IMR-90 (cell line): ENCODE measurements around the gene HOXB1. TPM values are rescaled to one million over a fixed set of nuclear protein-coding genes. Genes with fewer than 3 reads are reported as not detected.

ENCODE experiments used
- ATAC-seq: fragments of 200-7000 bp; cut with Tn5 transposase; 2 replicates; pipeline ENCODE4 v1.9.1; 2020; ENCODE audit warnings: low read depth, mild to moderate bottlenecking, moderate library complexity
- BruUV-seq: library from RNA; stranded (reverse); fragments of 400-500 nt; replicated peaks from 2 replicates; lab custom pipeline; 2021; lab: Mats Ljungman, UMichigan
- CTCF ChIA-PET: fragments of 300-600 bp; formaldehyde crosslinking; extraction: SDS; loops from one replicate; lab custom pipeline; 2021; ENCODE audit warnings: antibody characterized with exemption; lab: Yijun Ruan, JAX
- POLR2A ChIA-PET: fragments of 300-600 bp; sonication (Branson Sonifier 250); formaldehyde crosslinking; loops from one replicate; lab custom pipeline; 2022; ENCODE audit warnings: antibody characterized with exemption; ENCODE audit not compliant: unreplicated experiment; lab: Charles Lee
- DNase-seq: peaks from one replicate; pipeline ENCODE4 v3.0.0; 2013
- H2AFZ ChIP-seq: replicated peaks from 2 replicates; pipeline ENCODE3; 2013; ENCODE audit warnings: low read length, mild to moderate bottlenecking; ENCODE audit not compliant: poor library complexity
- H2AK5ac ChIP-seq: 2 replicates; pipeline ENCODE4 v1.6.1; 2013; ENCODE audit warnings: low read depth, low read length, inconsistent platforms
- H2AK9ac ChIP-seq: replicated peaks from 2 replicates; pipeline ENCODE3; 2013; ENCODE audit warnings: mild to moderate bottlenecking, low read depth, low read length, moderate library complexity; ENCODE audit not compliant: poor library complexity
- H2BK120ac ChIP-seq: 2 replicates; pipeline ENCODE4 v1.6.1; 2013; ENCODE audit warnings: low read depth, low read length, inconsistent platforms
- H2BK15ac ChIP-seq: 3 replicates; pipeline ENCODE4 v1.6.1; 2013; ENCODE audit warnings: low read depth, low read length, inconsistent platforms
- H2BK20ac ChIP-seq: 2 replicates; pipeline ENCODE4 v1.6.1; 2013; ENCODE audit warnings: low read depth, mild to moderate bottlenecking, inconsistent platforms, low read length, moderate library complexity
- H2BK5ac ChIP-seq: 2 replicates; pipeline ENCODE4 v1.6.1; 2013; ENCODE audit warnings: mild to moderate bottlenecking, low read depth, low read length, inconsistent platforms; ENCODE audit not compliant: poor library complexity, severe bottlenecking
- H3K14ac ChIP-seq: replicated peaks from 2 replicates; pipeline ENCODE4 v1.6.1; 2013; ENCODE audit warnings: low read depth, low read length, inconsistent platforms
- H3K18ac ChIP-seq: 2 replicates; pipeline ENCODE4 v1.6.1; 2013; ENCODE audit warnings: low read depth, low read length, control low read depth
- H3K23ac ChIP-seq: 2 replicates; pipeline ENCODE4 v1.6.1; 2013; ENCODE audit warnings: low read depth, low read length, inconsistent platforms
- H3K27ac ChIP-seq: 2 replicates; pipeline ENCODE4 v1.5.1; 2013; ENCODE audit warnings: mild to moderate bottlenecking, control low read depth, low read length; ENCODE audit not compliant: insufficient read depth
- H3K27me3 ChIP-seq: 2 replicates; pipeline ENCODE4 v1.6.1; 2013; ENCODE audit warnings: low read length; ENCODE audit not compliant: control insufficient read depth, insufficient read depth
- H3K36me3 ChIP-seq: 2 replicates; pipeline ENCODE4 v1.6.1; 2013; ENCODE audit warnings: low read length, mixed read lengths; ENCODE audit not compliant: control insufficient read depth, insufficient read depth
- H3K4ac ChIP-seq: 2 replicates; pipeline ENCODE4 v1.6.1; 2013; ENCODE audit warnings: low read depth, low read length, inconsistent platforms
- H3K4me1 ChIP-seq: 2 replicates; pipeline ENCODE4 v1.6.1; 2013; ENCODE audit warnings: low read length, mixed read lengths; ENCODE audit not compliant: control insufficient read depth, insufficient read depth
- H3K4me2 ChIP-seq: 2 replicates; pipeline ENCODE4 v1.6.1; 2013; ENCODE audit warnings: low read depth, mild to moderate bottlenecking, control low read depth, low read length, moderate library complexity
- H3K4me3 ChIP-seq: 2 replicates; pipeline ENCODE4 v1.5.1; 2013; ENCODE audit warnings: low read depth, mild to moderate bottlenecking, control low read depth, low read length, moderate library complexity; ENCODE audit not compliant: insufficient read depth
- H3K56ac ChIP-seq: 2 replicates; pipeline ENCODE4 v1.6.1; 2013; ENCODE audit warnings: low read length, inconsistent platforms; ENCODE audit not compliant: insufficient read depth; ENCODE audit errors: extremely low read depth
- H3K79me1 ChIP-seq, 2 experiments: 2 replicates each; pipeline ENCODE4 v1.6.1; 2013; ENCODE audit warnings: low read length in 2 of 2, inconsistent platforms in 1 of 2, low read depth in 1 of 2
- H3K9ac ChIP-seq: 2 replicates; pipeline ENCODE4 v1.6.1; 2013; ENCODE audit warnings: low read depth, low read length, control low read depth
- H3K9me1 ChIP-seq: 2 replicates; pipeline ENCODE4 v1.6.1; 2013; ENCODE audit warnings: low read length, inconsistent platforms; ENCODE audit not compliant: insufficient read depth
- H3K9me3 ChIP-seq: 2 replicates; pipeline ENCODE4 v1.6.1; 2013; ENCODE audit warnings: low read length; ENCODE audit not compliant: control insufficient read depth, insufficient read depth
- H4K20me1 ChIP-seq: 2 replicates; pipeline ENCODE4 v1.6.1; 2013; ENCODE audit warnings: low read length, inconsistent platforms; ENCODE audit not compliant: insufficient read depth
- H4K5ac ChIP-seq: 2 replicates; pipeline ENCODE4 v1.6.1; 2013; ENCODE audit warnings: mild to moderate bottlenecking, low read depth, low read length, control low read depth
- H4K8ac ChIP-seq, 2 experiments: 2 replicates each; pipeline ENCODE4 v1.6.1; 2013; ENCODE audit warnings: low read depth in 2 of 2, low read length in 2 of 2, control low read depth in 1 of 2, inconsistent platforms in 1 of 2
- H4K91ac ChIP-seq: 2 replicates; pipeline ENCODE4 v1.6.1; 2013; ENCODE audit warnings: low read depth, low read length, inconsistent platforms; ENCODE audit not compliant: insufficient read depth
- WGBS, 2 experiments: methylation state at CpG; one replicate each; pipeline versions ENCODE4 v1.1.5 to v1.1.7; 2013; ENCODE audit warnings: missing lambda C conversion rate in 2 of 2; ENCODE audit not compliant: insufficient read length in 1 of 2; ENCODE audit errors: extremely low coverage in 2 of 2; 5-methylcytosine and 5-hydroxymethylcytosine counted together
- dilution Hi-C: fragments of 300-500 bp; cut with HindIII; formaldehyde crosslinking; loops from one replicate; pipeline ENCODE4 v1.14.3; 2018; ENCODE audit warnings: low sequenced_read_pairs; ENCODE audit not compliant: unreplicated experiment
- in situ Hi-C: fragments of 300-500 bp; cut with MboI; formaldehyde crosslinking; loops from 3 replicates; pipeline ENCODE4 v1.14.3; 2019; ENCODE audit warnings: low sequenced_read_pairs, inconsistent platforms, mixed read lengths
- intact Hi-C: fragments of 100-400 bp; cut with micrococcal nuclease; formaldehyde crosslinking; loops from 2 replicates; pipeline ENCODE4 v1.10.0; 2022
- polyA plus RNA-seq, 3 experiments: library from polyadenylated mRNA; depleted of rRNA; stranded (reverse); fragments of >200 nt; gene quantifications; 2 replicates each; pipeline ENCODE4 v1.2.3, GENCODE V29; 2012; ENCODE audit warnings: low replicate concordance in 1 of 3
- total RNA-seq: library from RNA; depleted of rRNA; stranded (reverse); fragments of >200 nt; gene quantifications from 2 replicates; pipeline ENCODE4 v1.2.3, GENCODE V29; 2012
- TF ChIP-seq, protein P1 (sequence below): conservative IDR thresholded peaks from 2 replicates; pipeline ENCODE4 v1.5.1; 2012; ENCODE audit warnings: mild to moderate bottlenecking, low read depth, low read length, improper control_type of control experiment
- TF ChIP-seq, protein P2 (sequence below): fragments of 150-350 bp; IDR thresholded peaks from 2 replicates; pipeline ENCODE4 v1.6.1; 2017; ENCODE audit warnings: mild to moderate bottlenecking, antibody characterized with exemption, low read length, low read depth

The HOXB1 gene
- total and polyA plus RNA-seq, 2 of the 4 experiments (the other 2 are of a cell fraction): not detected

DNA sequence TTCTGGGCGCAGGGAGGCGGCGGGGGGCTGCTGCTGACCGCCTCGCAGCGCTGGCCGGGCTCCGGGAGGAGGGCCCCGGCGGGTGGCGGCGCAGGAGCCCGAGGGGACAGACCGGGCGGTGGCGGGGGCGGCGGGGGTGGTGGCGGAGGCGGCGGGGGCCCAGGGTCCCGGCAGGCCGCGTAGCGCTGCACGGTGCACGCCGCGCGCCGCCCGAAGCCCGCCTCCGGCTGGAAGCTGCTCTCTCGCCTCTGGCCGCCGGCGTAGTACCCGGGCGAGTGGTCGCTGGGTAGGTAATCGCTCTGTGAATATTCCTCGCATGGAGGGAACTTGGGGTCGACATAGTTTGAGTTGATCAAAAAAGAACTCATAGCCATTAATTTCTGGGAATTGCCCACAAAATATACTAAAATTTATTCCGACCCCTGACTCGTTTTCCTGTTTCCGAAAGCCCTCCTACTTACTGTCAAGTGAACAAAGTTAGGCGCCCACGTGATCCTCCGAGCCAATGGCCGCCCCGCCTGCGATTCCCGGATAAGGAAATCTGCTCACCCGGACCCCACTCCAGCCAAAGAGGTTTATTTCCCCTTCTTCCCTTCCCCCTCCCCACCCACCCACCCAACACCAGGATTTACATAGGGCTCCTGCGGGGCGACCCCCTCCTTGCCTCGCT lies 47.3 kb upstream of the HOXB1 start, which contains the start of gene HOXB4:
Gene HOXB4, minus strand, starts transcription at position 405 of the 670 bp plus-strand sequence. Its CDS starts 31 bp downstream, at position 374.
- in situ Hi-C loops (no loop called here), dilution Hi-C loops (no loop called here), intact Hi-C loops (no loop called here)
- DNase-seq (peak; percentile 88), ATAC-seq (peak; percentile 25)
- no TSS peak for BruUV-seq
- TF ChIP-seq, protein P1, sequence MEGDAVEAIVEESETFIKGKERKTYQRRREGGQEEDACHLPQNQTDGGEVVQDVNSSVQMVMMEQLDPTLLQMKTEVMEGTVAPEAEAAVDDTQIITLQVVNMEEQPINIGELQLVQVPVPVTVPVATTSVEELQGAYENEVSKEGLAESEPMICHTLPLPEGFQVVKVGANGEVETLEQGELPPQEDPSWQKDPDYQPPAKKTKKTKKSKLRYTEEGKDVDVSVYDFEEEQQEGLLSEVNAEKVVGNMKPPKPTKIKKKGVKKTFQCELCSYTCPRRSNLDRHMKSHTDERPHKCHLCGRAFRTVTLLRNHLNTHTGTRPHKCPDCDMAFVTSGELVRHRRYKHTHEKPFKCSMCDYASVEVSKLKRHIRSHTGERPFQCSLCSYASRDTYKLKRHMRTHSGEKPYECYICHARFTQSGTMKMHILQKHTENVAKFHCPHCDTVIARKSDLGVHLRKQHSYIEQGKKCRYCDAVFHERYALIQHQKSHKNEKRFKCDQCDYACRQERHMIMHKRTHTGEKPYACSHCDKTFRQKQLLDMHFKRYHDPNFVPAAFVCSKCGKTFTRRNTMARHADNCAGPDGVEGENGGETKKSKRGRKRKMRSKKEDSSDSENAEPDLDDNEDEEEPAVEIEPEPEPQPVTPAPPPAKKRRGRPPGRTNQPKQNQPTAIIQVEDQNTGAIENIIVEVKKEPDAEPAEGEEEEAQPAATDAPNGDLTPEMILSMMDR: no peak
- TF ChIP-seq, protein P2, sequence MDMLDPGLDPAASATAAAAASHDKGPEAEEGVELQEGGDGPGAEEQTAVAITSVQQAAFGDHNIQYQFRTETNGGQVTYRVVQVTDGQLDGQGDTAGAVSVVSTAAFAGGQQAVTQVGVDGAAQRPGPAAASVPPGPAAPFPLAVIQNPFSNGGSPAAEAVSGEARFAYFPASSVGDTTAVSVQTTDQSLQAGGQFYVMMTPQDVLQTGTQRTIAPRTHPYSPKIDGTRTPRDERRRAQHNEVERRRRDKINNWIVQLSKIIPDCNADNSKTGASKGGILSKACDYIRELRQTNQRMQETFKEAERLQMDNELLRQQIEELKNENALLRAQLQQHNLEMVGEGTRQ: peak; percentile 96
- H2AFZ ChIP-seq: peak within 1 kb of the TSS; percentile 71
- H3K36me3 ChIP-seq: peaks cover 36% of the 10 kb centered on the region
- peaks cover 5% of the 10 kb centered on the region for H4K20me1 ChIP-seq
- POLR2A ChIA-PET: interaction anchor here (0.5 to 1.7 kb wide), 2 partner anchors 31 to 43 kb away, joined by 4 to 7 read pairs; no protein-coding TSS in a partner anchor
- peak within 1 kb of the TSS; percentile 99 for H2BK5ac ChIP-seq
- H3K18ac ChIP-seq: peak within 1 kb of the TSS; percentile 93
- H3K4me3 ChIP-seq: peak within 1 kb of the TSS; percentile 69
- H2BK15ac ChIP-seq: peak within 1 kb of the TSS; percentile 63; the same call in 2 of the 3 replicates
- H3K23ac ChIP-seq: peak within 1 kb of the TSS; percentile 100
- peak within 1 kb of the TSS; percentile 61 for H2BK20ac ChIP-seq
- 0% methylated on average over 14 of the region's 58 CpGs; no CpG with 5 or more reads in 1 of the 2 experiments for WGBS, 2 experiments
- peak within 1 kb of the TSS; percentile 99 for H3K56ac ChIP-seq
- H4K91ac ChIP-seq: peak within 1 kb of the TSS; percentile 93
- H4K8ac ChIP-seq: peak within 1 kb of the TSS; percentile 93 to 94
- H3K14ac ChIP-seq: peak within 1 kb of the TSS; percentile 97
- H4K5ac ChIP-seq: peak within 1 kb of the TSS; percentile 93
- H3K9me1 ChIP-seq: no peaks in the 10 kb centered on the region
- H2AK5ac ChIP-seq: peak within 1 kb of the TSS; percentile 87
- H3K9ac ChIP-seq: peak within 1 kb of the TSS; percentile 97
- peaks cover 9% of the 10 kb centered on the region for H3K4me1 ChIP-seq
- peak within 1 kb of the TSS; percentile 97 for H3K4ac ChIP-seq
- H3K27ac ChIP-seq: peak within 1 kb of the TSS; percentile 99
- H3K27me3 ChIP-seq: no peaks in the 10 kb centered on the region
- no peaks in the 10 kb centered on the region for H3K79me1 ChIP-seq
- peak within 1 kb of the TSS; percentile 93 for H2BK120ac ChIP-seq
- H3K9me3 ChIP-seq: no peaks in the 10 kb centered on the region
- peak within 1 kb of the TSS; percentile 93 for H3K4me2 ChIP-seq
- CTCF ChIA-PET: interaction anchor here (0.6 to 0.7 kb wide), 2 partner anchors 121 to 246 kb away, joined by 3 to 6 read pairs; no protein-coding TSS in a partner anchor
- H2AK9ac ChIP-seq: peak within 1 kb of the TSS; percentile 90
